Measurements from ENCODE around the gene C9orf50. TPM values are rescaled to one million over a fixed set of nuclear protein-coding genes. Genes with fewer than 3 reads are reported as not detected.
A peak's percentile ranks its signal among the peaks of the same experiment; 100 is the strongest.

C9orf50 gene
- total and polyA plus RNA-seq, 5 donors from 2014 or later, result not detected

GRCh38 chr9:129627556-129628440 is 6.9 kb upstream of the C9orf50 start:
- Histone ChIP-seq H3K4me3 (ENCODE audit: low read depth, low read length) (peak overlapping the region; percentile 84), H3K27ac (ENCODE audit: insufficient read depth, low read length, poor library complexity, severe bottlenecking) (peak overlapping the region; percentile 6), H3K9me3 (ENCODE audit: control insufficient read depth in 2 of 2, low read length in 2 of 2) (no peaks in the 10 kb centered on the region), H3K27me3 (ENCODE audit: control insufficient read depth, insufficient read depth, low read length) (no peaks in the 10 kb centered on the region), H3K36me3 (ENCODE audit: control insufficient read depth, insufficient read depth, low read length) (peaks cover 13% of the 10 kb centered on the region), H3K4me1 (ENCODE audit: control insufficient read depth, insufficient read depth, low read length, poor library complexity, severe bottlenecking) (peaks cover 45% of the 10 kb centered on the region)
- H3K4me1 Mint-ChIP-seq, result peaks cover 22 to 76% (median 57%) of the 10 kb centered on the region in 4 donors
- peaks cover 4% of the 10 kb centered on the region for H3K36me3 Mint-ChIP-seq
- ATAC-seq (ENCODE audit: low read depth in 2 of 2) (no peak), DNase-seq (no peak)
- peaks cover 19% of the 10 kb centered on the region for H3K27me3 Mint-ChIP-seq
- peak overlapping the region; percentile 87 to 93 (median 90) for H3K4me3 Mint-ChIP-seq
- peaks cover 0 to 2% (median 0%) of the 10 kb centered on the region in 7 donors for H3K9me3 Mint-ChIP-seq
- H3K27ac Mint-ChIP-seq, result peak overlapping the region in 2 of 3 donors; percentile 95 to 97

DNA sequence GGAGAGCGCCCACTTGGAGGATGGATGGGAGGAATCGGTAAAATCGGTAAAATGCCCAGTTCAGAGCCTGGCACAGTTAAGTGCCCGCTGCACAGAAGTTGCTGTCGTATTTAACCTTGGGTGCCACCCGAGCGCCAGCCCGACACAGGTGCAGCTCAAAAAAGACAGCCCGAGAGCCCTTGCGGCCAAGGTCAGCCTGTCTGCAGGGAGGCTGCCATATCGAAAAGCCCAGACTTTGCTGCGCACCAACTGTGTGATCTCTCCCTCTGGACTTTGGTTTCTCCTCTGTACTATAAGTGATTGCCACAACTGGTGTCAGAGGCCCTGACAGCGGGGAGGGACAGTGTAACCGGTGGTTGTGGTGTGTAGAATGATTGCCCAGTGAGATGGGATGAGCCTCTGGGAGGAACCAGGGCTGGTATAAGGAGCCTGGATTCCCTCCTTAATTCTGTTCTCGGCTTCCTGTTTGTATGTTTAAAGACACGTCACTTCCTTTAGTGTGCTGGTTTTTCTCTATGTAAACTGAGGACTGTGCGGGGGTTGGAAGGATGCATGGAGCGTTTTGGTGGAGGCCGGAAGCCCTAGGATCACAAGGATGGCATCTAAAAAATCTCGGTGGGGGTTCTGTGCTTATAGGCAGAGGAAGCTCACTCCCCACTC is 5.9 kb upstream of the C9orf50 start:
- Histone ChIP-seq H3K4me3 (ENCODE audit: low read depth, low read length) (peak overlapping the region; percentile 84), H3K36me3 (ENCODE audit: control insufficient read depth, insufficient read depth, low read length) (peaks cover 7% of the 10 kb centered on the region), H3K9me3 (ENCODE audit: control insufficient read depth in 2 of 2, low read length in 2 of 2) (no peaks in the 10 kb centered on the region), H3K4me1 (ENCODE audit: control insufficient read depth, insufficient read depth, low read length, poor library complexity, severe bottlenecking) (peaks cover 44% of the 10 kb centered on the region), H3K27me3 (ENCODE audit: control insufficient read depth, insufficient read depth, low read length) (no peaks in the 10 kb centered on the region), H3K27ac (ENCODE audit: insufficient read depth, low read length, poor library complexity, severe bottlenecking) (peak overlapping the region; percentile 94)
- Mint-ChIP-seq H3K4me3 (peak overlapping the region; percentile 87 to 93 (median 90)), H3K4me1 (peaks cover 22 to 71% (median 55%) of the 10 kb centered on the region in 4 donors), H3K36me3 (no peaks in the 10 kb centered on the region), H3K9me3 (peaks cover 0 to 2% (median 0%) of the 10 kb centered on the region in 7 donors), H3K27ac (peak overlapping the region; percentile 12 to 97 (median 95)), H3K27me3 (peaks cover 29% of the 10 kb centered on the region)
- DNase-seq, result peak; percentile 38 to 62 (median 47)
- peak; percentile 22 to 26 for ATAC-seq (ENCODE audit: low read depth in 2 of 2)

DNA sequence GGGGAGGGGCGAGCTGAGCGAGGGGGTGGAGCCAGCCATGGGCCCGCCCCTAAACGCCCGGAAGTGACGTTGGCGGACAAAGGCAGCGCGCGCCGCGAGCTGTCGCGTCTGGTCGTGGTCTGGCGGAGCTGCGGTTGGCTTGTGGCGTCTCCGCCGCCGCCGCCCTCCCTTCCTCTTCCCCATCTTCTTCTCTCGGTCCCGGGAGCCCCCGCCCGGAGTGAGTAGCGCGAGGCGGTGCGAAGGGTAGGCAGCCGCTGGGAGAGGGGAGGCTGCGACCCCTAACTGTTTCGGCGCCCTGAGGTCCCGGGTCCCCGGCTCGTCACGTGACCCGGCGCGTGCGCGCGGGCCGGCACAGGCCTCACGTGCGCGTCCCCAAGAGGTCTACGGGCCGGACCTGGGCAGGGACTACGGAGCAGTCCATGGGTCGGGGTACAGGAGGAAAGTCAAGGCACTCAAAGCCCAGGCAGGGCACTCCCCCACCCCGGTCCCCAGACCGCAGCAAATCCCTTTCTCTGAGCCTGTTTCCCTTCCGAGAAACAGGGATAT is 5.3 kb upstream of the C9orf50 start, which contains the start of gene NTMT1:
TSS of gene NTMT1 (plus strand) at position 85 of the 546 bp plus-strand sequence. CDS start 6,541 bp downstream, outside the sequence.
- DNase-seq, result peak; percentile 85 to 90 (median 90)
- H3K27me3 Mint-ChIP-seq, result peaks cover 36% of the 10 kb centered on the region
- H3K4me3 Mint-ChIP-seq, result peak within 1 kb of the TSS; percentile 87 to 93 (median 90)
- Histone ChIP-seq H3K4me1 (ENCODE audit: control insufficient read depth, insufficient read depth, low read length, poor library complexity, severe bottlenecking) (peaks cover 42% of the 10 kb centered on the region), H3K36me3 (ENCODE audit: control insufficient read depth, insufficient read depth, low read length) (peaks cover 7% of the 10 kb centered on the region), H3K27ac (ENCODE audit: insufficient read depth, low read length, poor library complexity, severe bottlenecking) (peak within 1 kb of the TSS; percentile 94), H3K27me3 (ENCODE audit: control insufficient read depth, insufficient read depth, low read length) (peaks cover under 1% of the 10 kb centered on the region), H3K9me3 (ENCODE audit: control insufficient read depth in 2 of 2, low read length in 2 of 2) (no peaks in the 10 kb centered on the region), H3K4me3 (ENCODE audit: low read depth, low read length) (peak within 1 kb of the TSS; percentile 84)
- H3K36me3 Mint-ChIP-seq, result no peaks in the 10 kb centered on the region
- H3K9me3 Mint-ChIP-seq, result peaks cover 0 to 2% (median 0%) of the 10 kb centered on the region in 7 donors
- peaks cover 22 to 66% (median 50%) of the 10 kb centered on the region in 4 donors for H3K4me1 Mint-ChIP-seq
- peak within 1 kb of the TSS; percentile 43 to 97 (median 95) for H3K27ac Mint-ChIP-seq
- peak; percentile 75 to 76 for ATAC-seq (ENCODE audit: low read depth in 2 of 2)

DNA sequence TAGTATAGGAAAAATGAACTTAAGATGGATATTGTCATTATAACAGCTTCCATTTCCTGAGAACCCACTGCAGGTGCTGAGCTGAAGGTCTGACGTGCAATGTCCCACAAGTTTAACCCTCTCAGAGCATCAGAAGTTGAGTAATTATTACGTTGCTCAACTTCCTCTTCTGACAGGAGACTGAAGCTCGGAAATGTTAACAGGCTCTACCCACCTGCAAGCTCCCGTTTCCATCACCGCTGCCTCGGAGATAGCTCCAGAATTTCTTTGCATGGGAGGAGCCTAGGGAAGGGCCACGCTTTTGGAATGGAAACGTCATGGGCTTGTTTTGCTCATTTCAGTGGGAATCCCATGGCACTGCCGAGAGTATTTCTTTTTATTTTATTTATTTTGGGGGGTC is 4.0 kb upstream of the C9orf50 start:
- peaks cover 20 to 58% (median 41%) of the 10 kb centered on the region in 4 donors for H3K4me1 Mint-ChIP-seq
- peak overlapping the region; percentile 45 for H3K4me3 ChIP-seq (ENCODE audit: low read depth, low read length)
- peak overlapping the region; percentile 94 for H3K27ac ChIP-seq (ENCODE audit: insufficient read depth, low read length, poor library complexity, severe bottlenecking)
- peaks cover 0 to 2% (median 0%) of the 10 kb centered on the region in 7 donors for H3K9me3 Mint-ChIP-seq
- peaks cover 6% of the 10 kb centered on the region for H3K27me3 ChIP-seq (ENCODE audit: control insufficient read depth, insufficient read depth, low read length)
- DNase-seq (peak; percentile 21 to 72 (median 62)), ATAC-seq (ENCODE audit: low read depth in 2 of 2) (peak; percentile 40 to 41)
- H3K27ac Mint-ChIP-seq, result peak overlapping the region; percentile 43 to 95 (median 91)
- no peaks in the 10 kb centered on the region for H3K36me3 ChIP-seq (ENCODE audit: control insufficient read depth, insufficient read depth, low read length)
- peaks cover 41% of the 10 kb centered on the region for H3K27me3 Mint-ChIP-seq
- H3K4me3 Mint-ChIP-seq, result peak overlapping the region; percentile 87 to 93 (median 90)
- peaks cover 50% of the 10 kb centered on the region for H3K4me1 ChIP-seq (ENCODE audit: control insufficient read depth, insufficient read depth, low read length, poor library complexity, severe bottlenecking)
- no peaks in the 10 kb centered on the region for H3K36me3 Mint-ChIP-seq
- H3K9me3 ChIP-seq (ENCODE audit: control insufficient read depth in 2 of 2, low read length in 2 of 2), result no peaks in the 10 kb centered on the region

DNA sequence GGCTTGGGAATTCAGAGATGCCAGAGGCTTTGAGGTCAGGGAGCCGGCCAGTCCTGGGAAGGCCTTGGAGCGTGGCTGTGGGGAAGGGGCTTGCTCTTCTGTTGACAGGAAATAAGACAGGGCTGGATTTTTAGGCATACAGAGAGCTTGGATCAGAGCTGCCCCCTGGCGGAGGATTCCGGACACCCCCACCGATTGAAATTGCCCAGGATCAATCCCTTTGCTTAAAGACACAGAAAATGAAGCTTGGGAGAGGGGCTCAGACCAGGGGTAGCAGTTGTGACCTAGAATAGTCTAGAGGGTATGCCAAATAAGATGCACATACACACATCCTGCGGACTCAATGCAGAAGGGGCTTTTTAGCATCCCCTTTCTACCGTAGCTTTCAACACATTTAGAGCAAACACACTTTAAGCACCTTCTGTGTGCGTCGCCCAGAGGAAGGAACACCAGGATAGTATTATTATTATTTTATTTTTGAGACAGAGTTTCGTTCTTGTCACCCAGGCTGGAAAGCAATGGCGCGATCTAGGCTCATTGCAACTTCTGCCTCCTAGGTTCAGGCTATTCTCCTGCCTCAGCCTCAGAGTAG is 3.4 kb upstream of the C9orf50 start:
- Histone ChIP-seq H3K4me3 (ENCODE audit: low read depth, low read length) (no peak overlapping the region), H3K27ac (ENCODE audit: insufficient read depth, low read length, poor library complexity, severe bottlenecking) (peak overlapping the region; percentile 94), H3K4me1 (ENCODE audit: control insufficient read depth, insufficient read depth, low read length, poor library complexity, severe bottlenecking) (peaks cover 52% of the 10 kb centered on the region), H3K9me3 (ENCODE audit: control insufficient read depth in 2 of 2, low read length in 2 of 2) (no peaks in the 10 kb centered on the region), H3K27me3 (ENCODE audit: control insufficient read depth, insufficient read depth, low read length) (peaks cover 6% of the 10 kb centered on the region), H3K36me3 (ENCODE audit: control insufficient read depth, insufficient read depth, low read length) (no peaks in the 10 kb centered on the region)
- Mint-ChIP-seq H3K4me3 (peak overlapping the region; percentile 87 to 93 (median 90)), H3K36me3 (no peaks in the 10 kb centered on the region), H3K9me3 (peaks cover 0 to 2% (median 0%) of the 10 kb centered on the region in 7 donors), H3K4me1 (peaks cover 17 to 55% (median 39%) of the 10 kb centered on the region in 4 donors), H3K27me3 (peaks cover 46% of the 10 kb centered on the region), H3K27ac (peak overlapping the region; percentile 80 to 95 (median 91))
- ATAC-seq (ENCODE audit: low read depth in 2 of 2) (no peak), DNase-seq (peak; percentile 45 to 72 (median 56))

DNA sequence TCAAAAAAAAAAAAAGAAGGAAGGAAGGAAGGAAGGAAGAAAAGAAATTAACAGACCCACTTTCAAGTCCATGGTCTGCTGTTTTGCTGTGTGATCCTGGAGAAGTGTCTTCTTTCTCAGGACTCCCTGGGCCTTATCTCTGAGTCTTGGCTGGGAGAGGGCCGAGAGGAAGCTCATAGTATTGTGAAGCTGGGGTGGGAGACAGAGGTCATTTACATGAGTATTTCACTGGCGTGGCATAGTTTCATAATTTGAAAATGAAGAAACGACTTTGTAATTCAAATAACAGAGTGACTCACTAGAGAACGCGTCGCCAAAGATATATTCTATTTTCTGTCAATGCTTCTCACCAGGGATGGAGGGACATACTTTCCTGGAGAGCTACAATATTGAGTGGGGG is 2.4 kb upstream of the C9orf50 start:
- Mint-ChIP-seq H3K27me3 (peaks cover 54% of the 10 kb centered on the region), H3K36me3 (peaks cover 4% of the 10 kb centered on the region), H3K4me1 (peaks cover 21 to 49% (median 35%) of the 10 kb centered on the region in 4 donors), H3K9me3 (peaks cover 0 to 3% (median 0%) of the 10 kb centered on the region in 7 donors), H3K27ac (peak overlapping the region in 1 of 3 donors; percentile 70), H3K4me3 (peak overlapping the region in 1 of 4 donors; percentile 55)
- H3K9me3 ChIP-seq (ENCODE audit: control insufficient read depth in 2 of 2, low read length in 2 of 2), result no peaks in the 10 kb centered on the region
- H3K4me3 ChIP-seq (ENCODE audit: low read depth, low read length), result no peak overlapping the region
- peaks cover 9% of the 10 kb centered on the region for H3K27me3 ChIP-seq (ENCODE audit: control insufficient read depth, insufficient read depth, low read length)
- DNase-seq (no peak), ATAC-seq (ENCODE audit: low read depth in 2 of 2) (no peak)
- no peaks in the 10 kb centered on the region for H3K36me3 ChIP-seq (ENCODE audit: control insufficient read depth, insufficient read depth, low read length)
- peaks cover 50% of the 10 kb centered on the region for H3K4me1 ChIP-seq (ENCODE audit: control insufficient read depth, insufficient read depth, low read length, poor library complexity, severe bottlenecking)
- H3K27ac ChIP-seq (ENCODE audit: insufficient read depth, low read length, poor library complexity, severe bottlenecking), result no peak overlapping the region
